GM12878 (cell line): ENCODE results near the gene ITGB2. TPM values are rescaled to one million over a fixed set of nuclear protein-coding genes. Genes with fewer than 3 reads are reported as not detected.

Experiments
- ATAC-seq: fragments of 200-7000 bp; cut with Tn5 transposase; 3 replicates; pipeline ENCODE4 v1.9.1; 2020; ENCODE audit warnings: mild to moderate bottlenecking, moderate library complexity
- BruUV-seq: library from RNA; stranded (reverse); fragments of 400-500 nt; replicated peaks from 2 replicates; lab custom pipeline; 2021; lab: Mats Ljungman, UMichigan
- CTCF ChIA-PET: fragments of 300-600 bp; sonication (Branson Sonifier 250); formaldehyde crosslinking; extraction: SDS; loops from one replicate; lab custom pipeline; 2021; ENCODE audit warnings: inconsistent platforms; lab: Yijun Ruan, JAX
- POLR2A ChIA-PET: fragments of 350-600 bp; formaldehyde crosslinking; extraction: SDS; loops from one replicate; lab custom pipeline; 2021; ENCODE audit warnings: inconsistent platforms; lab: Charles Lee
- RAD21 ChIA-PET: fragments of 300-600 bp; sonication (Branson Sonifier 250); formaldehyde crosslinking; loops from one replicate; lab custom pipeline; 2023; ENCODE audit warnings: antibody characterized with exemption; ENCODE audit not compliant: unreplicated experiment; lab: Charles Lee
- SMC1A ChIA-PET: fragments of 300-600 bp; sonication (Branson Sonifier 250); formaldehyde crosslinking; loops from one replicate; lab custom pipeline; 2023; ENCODE audit not compliant: unreplicated experiment, uncharacterized antibody; lab: Charles Lee
- DNase-seq: peaks from one replicate; pipeline ENCODE4 v3.0.0-alpha.2; 2011; ENCODE audit warnings: low read depth, low spot score
- FAIRE-seq: peaks from 3 replicates; lab custom pipeline; 2011; peaks lifted over from hg19 to GRCh38; lab: Jason Lieb, UNC
- H2AFZ ChIP-seq: 2 replicates; pipeline ENCODE4 v1.6.0; 2011; ENCODE audit warnings: low read depth, low read length, control low read depth; ENCODE audit not compliant: control insufficient read depth
- H3K27ac ChIP-seq: 2 replicates; pipeline ENCODE4 v1.5.1; 2011; ENCODE audit warnings: control low read depth; ENCODE audit not compliant: control insufficient read depth, insufficient read depth
- H3K27me3 ChIP-seq, 2 experiments: replicated peaks in 1 of 2; 2 replicates each; pipeline versions ENCODE4 v1.6.0 to v1.6.1; 2011; ENCODE audit warnings: low read length in 1 of 2; ENCODE audit not compliant: control insufficient read depth in 2 of 2, insufficient read depth in 2 of 2
- H3K36me3 ChIP-seq, 2 experiments: 2 replicates each; pipeline ENCODE4 v1.5.1; 2011; ENCODE audit warnings: low read length in 1 of 2; ENCODE audit not compliant: control insufficient read depth in 2 of 2, insufficient read depth in 2 of 2
- H3K4me1 ChIP-seq: 2 replicates; pipeline ENCODE4 v1.6.1; 2011; ENCODE audit warnings: mild to moderate bottlenecking, low read length, moderate library complexity, mixed read lengths; ENCODE audit not compliant: control insufficient read depth, insufficient read depth
- H3K4me2 ChIP-seq: 2 replicates; pipeline ENCODE4 v1.6.0; 2011; ENCODE audit warnings: control low read depth; ENCODE audit not compliant: control insufficient read depth, insufficient read depth
- H3K4me3 ChIP-seq: fragments of 200-600 bp; sonication (generic); 2 replicates; pipeline ENCODE4 v1.5.1; 2016
- H3K79me2 ChIP-seq: 2 replicates; pipeline ENCODE4 v1.6.0; 2011; ENCODE audit warnings: low read length; ENCODE audit not compliant: control insufficient read depth, insufficient read depth
- H3K9ac ChIP-seq: 2 replicates; pipeline ENCODE4 v1.8.0; 2011; ENCODE audit warnings: low read length, control low read depth, mixed read lengths; ENCODE audit not compliant: control insufficient read depth, insufficient read depth
- H3K9me3 ChIP-seq: replicated peaks from 3 replicates; pipeline ENCODE4 v1.5.1; 2011; ENCODE audit warnings: mild to moderate bottlenecking, low read length; ENCODE audit not compliant: control insufficient read depth, insufficient read depth
- H4K20me1 ChIP-seq: 2 replicates; pipeline ENCODE4 v1.6.0; 2011; ENCODE audit not compliant: control insufficient read depth, insufficient read depth
- BCL11A ChIP-seq: IDR thresholded peaks from 2 replicates; pipeline ENCODE4 v1.6.1; 2011; ENCODE audit warnings: low read depth, low read length
- CBX3 ChIP-seq: fragments of 200-600 bp; sonication (generic); IDR thresholded peaks from 2 replicates; pipeline ENCODE4 v1.6.1; 2016; ENCODE audit warnings: low read depth, borderline replicate concordance
- CREM ChIP-seq: IDR thresholded peaks from 2 replicates; pipeline ENCODE4 v1.6.1; 2014; ENCODE audit warnings: antibody characterized with exemption, low read depth
- RBBP5 ChIP-seq: fragments of 200-600 bp; sonication (generic); conservative IDR thresholded peaks from 2 replicates; pipeline ENCODE4 v1.6.1; 2016
- SMARCA5 ChIP-seq: fragments of 450-650 bp; IDR thresholded peaks from 2 replicates; pipeline ENCODE4 v1.6.1; 2017; ENCODE audit warnings: mild to moderate bottlenecking
- ZZZ3 ChIP-seq: IDR thresholded peaks from 2 replicates; pipeline ENCODE4 v1.6.1; 2011; ENCODE audit warnings: low read depth; ENCODE audit not compliant: control insufficient read depth, insufficient read length
- WGBS: methylation state at CpG from one replicate; pipeline ENCODE4 v1.1.6; 2016; ENCODE audit warnings: low lambda C conversion rate; ENCODE audit not compliant: insufficient replicate concordance, insufficient coverage; ENCODE audit errors: missing lambda C conversion rate; 5-methylcytosine and 5-hydroxymethylcytosine counted together
- in situ Hi-C: fragments of 300-500 bp; cut with MboI; formaldehyde crosslinking; loops from 9 replicates; pipeline ENCODE4 v1.14.3; 2018; ENCODE audit warnings: mixed read lengths
- intact Hi-C: fragments of 100-400 bp; cut with micrococcal nuclease; formaldehyde crosslinking; loops from one replicate; pipeline ENCODE4 v1.14.2; 2022; ENCODE audit not compliant: unreplicated experiment
- polyA plus RNA-seq, 11 experiments: library from polyadenylated mRNA; depleted of rRNA in 4 of 11; unstranded in 6 of 11; stranded (reverse) in 5 of 11; fragments of >200 nt; fragmentation: Nextera tagmentation in 4 of 11; fragmentation: Illumina TruSeq in 1 of 11; extraction: Ambion mirVana in 4 of 11; extraction: Trizol in 1 of 11; gene quantifications; 1 replicate in 1 of 11; 2 replicates in 10 of 11; pipeline versions ENCODE4 v1.2.1 to v1.2.3, GENCODE V29; 2011 to 2016; ENCODE audit warnings: inconsistent platforms in 2 of 11, missing spikeins in 2 of 11, low read depth in 1 of 11
- total RNA-seq, 4 experiments: library from RNA; depleted of rRNA in 3 of 4; stranded (reverse); fragments of >200 nt in 3 of 4; fragmentation: Illumina TruSeq in 1 of 4; extraction: Trizol in 1 of 4; gene quantifications; 2 replicates each; pipeline versions ENCODE4 v1.2.1 to v1.2.3, GENCODE V29; 2013 to 2021
- TF ChIP-seq, protein P1 (sequence below): IDR thresholded peaks from 2 replicates; pipeline ENCODE4 v1.6.1; 2012; ENCODE audit warnings: mild to moderate bottlenecking, low read depth, low read length
- TF ChIP-seq, protein P2 (sequence below): fragments of 450-650 bp; formaldehyde crosslinking; IDR thresholded peaks from 2 replicates; pipeline ENCODE4 v1.5.0; 2022; ENCODE audit warnings: mild to moderate bottlenecking, missing genetic modification characterization
- TF ChIP-seq, protein P3 (sequence below): IDR thresholded peaks from 2 replicates; pipeline ENCODE4 v1.6.1; 2011; ENCODE audit warnings: low read depth, mild to moderate bottlenecking, low read length, moderate library complexity, borderline replicate concordance; ENCODE audit errors: extremely low read depth
- TF ChIP-seq, protein P4 (sequence below): fragments of 450-650 bp; IDR thresholded peaks from 2 replicates; pipeline ENCODE4 v1.6.1; 2017; ENCODE audit warnings: low read depth, mild to moderate bottlenecking, moderate library complexity

Gene ITGB2
- total and polyA plus RNA-seq, 10 of the 15 experiments (the other 5 are each of a cell fraction or from before 2014, with no cell fraction given), result 8.0 to 172 (median 58.9) TPM

DNA sequence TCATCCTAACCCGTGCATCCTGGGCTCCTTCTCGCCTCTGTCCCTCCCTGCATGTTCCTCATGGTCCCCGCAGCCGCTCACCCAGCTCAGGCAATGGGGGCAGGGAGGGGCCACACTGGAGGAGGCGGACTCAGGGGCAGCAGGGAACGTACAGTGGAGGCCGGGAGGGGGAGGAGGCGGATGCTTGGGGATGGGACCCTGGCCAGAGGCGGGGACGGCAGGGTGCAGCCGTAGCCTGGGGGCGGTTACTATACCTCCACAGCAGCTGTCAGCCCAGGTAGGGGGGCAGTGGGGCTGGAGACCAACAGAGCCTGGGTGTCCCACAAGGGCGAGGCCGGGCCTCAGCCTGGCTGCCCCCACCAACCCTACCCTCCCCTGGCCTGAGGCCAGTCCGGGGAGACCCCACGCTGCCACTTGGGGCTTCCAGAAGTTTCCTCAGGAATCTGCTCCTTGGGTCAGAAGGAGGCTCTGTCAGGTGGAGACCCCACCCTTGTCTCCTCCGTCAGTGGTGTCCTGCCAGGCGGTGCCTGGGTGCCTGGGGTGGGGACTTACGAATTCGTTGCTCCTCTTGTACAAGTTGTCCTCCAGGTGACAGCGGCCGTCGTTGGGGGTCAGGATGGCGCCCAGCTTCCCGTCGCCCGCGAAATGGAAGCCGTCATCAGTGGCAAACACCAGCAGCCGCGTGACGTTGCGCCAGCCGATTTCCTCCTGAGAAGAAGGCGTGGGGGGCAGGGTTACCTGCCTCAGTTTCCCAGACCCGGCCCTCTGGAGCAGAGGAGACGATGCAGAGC is 20.7 kb downstream of the ITGB2 start:
- no TSS peak for BruUV-seq
- POLR2A ChIA-PET, result no interaction called here
- SMC1A ChIA-PET, result no interaction called here
- TF ChIP-seq ZZZ3 (no peak), CREM (no peak), RBBP5 (no peak), BCL11A (no peak), SMARCA5 (no peak), CBX3 (no peak)
- TF ChIP-seq, protein P1, sequence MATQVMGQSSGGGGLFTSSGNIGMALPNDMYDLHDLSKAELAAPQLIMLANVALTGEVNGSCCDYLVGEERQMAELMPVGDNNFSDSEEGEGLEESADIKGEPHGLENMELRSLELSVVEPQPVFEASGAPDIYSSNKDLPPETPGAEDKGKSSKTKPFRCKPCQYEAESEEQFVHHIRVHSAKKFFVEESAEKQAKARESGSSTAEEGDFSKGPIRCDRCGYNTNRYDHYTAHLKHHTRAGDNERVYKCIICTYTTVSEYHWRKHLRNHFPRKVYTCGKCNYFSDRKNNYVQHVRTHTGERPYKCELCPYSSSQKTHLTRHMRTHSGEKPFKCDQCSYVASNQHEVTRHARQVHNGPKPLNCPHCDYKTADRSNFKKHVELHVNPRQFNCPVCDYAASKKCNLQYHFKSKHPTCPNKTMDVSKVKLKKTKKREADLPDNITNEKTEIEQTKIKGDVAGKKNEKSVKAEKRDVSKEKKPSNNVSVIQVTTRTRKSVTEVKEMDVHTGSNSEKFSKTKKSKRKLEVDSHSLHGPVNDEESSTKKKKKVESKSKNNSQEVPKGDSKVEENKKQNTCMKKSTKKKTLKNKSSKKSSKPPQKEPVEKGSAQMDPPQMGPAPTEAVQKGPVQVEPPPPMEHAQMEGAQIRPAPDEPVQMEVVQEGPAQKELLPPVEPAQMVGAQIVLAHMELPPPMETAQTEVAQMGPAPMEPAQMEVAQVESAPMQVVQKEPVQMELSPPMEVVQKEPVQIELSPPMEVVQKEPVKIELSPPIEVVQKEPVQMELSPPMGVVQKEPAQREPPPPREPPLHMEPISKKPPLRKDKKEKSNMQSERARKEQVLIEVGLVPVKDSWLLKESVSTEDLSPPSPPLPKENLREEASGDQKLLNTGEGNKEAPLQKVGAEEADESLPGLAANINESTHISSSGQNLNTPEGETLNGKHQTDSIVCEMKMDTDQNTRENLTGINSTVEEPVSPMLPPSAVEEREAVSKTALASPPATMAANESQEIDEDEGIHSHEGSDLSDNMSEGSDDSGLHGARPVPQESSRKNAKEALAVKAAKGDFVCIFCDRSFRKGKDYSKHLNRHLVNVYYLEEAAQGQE, result no peak
- TF ChIP-seq, protein P2, sequence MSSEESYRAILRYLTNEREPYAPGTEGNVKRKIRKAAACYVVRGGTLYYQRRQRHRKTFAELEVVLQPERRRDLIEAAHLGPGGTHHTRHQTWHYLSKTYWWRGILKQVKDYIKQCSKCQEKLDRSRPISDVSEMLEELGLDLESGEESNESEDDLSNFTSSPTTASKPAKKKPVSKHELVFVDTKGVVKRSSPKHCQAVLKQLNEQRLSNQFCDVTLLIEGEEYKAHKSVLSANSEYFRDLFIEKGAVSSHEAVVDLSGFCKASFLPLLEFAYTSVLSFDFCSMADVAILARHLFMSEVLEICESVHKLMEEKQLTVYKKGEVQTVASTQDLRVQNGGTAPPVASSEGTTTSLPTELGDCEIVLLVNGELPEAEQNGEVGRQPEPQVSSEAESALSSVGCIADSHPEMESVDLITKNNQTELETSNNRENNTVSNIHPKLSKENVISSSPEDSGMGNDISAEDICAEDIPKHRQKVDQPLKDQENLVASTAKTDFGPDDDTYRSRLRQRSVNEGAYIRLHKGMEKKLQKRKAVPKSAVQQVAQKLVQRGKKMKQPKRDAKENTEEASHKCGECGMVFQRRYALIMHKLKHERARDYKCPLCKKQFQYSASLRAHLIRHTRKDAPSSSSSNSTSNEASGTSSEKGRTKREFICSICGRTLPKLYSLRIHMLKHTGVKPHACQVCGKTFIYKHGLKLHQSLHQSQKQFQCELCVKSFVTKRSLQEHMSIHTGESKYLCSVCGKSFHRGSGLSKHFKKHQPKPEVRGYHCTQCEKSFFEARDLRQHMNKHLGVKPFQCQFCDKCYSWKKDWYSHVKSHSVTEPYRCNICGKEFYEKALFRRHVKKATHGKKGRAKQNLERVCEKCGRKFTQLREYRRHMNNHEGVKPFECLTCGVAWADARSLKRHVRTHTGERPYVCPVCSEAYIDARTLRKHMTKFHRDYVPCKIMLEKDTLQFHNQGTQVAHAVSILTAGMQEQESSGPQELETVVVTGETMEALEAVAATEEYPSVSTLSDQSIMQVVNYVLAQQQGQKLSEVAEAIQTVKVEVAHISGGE, result no peak
- TF ChIP-seq, protein P3, sequence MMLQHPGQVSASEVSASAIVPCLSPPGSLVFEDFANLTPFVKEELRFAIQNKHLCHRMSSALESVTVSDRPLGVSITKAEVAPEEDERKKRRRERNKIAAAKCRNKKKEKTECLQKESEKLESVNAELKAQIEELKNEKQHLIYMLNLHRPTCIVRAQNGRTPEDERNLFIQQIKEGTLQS, result no peak
- TF ChIP-seq, protein P4, sequence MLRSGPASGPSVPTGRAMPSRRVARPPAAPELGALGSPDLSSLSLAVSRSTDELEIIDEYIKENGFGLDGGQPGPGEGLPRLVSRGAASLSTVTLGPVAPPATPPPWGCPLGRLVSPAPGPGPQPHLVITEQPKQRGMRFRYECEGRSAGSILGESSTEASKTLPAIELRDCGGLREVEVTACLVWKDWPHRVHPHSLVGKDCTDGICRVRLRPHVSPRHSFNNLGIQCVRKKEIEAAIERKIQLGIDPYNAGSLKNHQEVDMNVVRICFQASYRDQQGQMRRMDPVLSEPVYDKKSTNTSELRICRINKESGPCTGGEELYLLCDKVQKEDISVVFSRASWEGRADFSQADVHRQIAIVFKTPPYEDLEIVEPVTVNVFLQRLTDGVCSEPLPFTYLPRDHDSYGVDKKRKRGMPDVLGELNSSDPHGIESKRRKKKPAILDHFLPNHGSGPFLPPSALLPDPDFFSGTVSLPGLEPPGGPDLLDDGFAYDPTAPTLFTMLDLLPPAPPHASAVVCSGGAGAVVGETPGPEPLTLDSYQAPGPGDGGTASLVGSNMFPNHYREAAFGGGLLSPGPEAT, result no peak
- H4K20me1 ChIP-seq, result no peaks in the 10 kb centered on the region
- no peak overlapping the region for H3K27ac ChIP-seq
- no peaks in the 10 kb centered on the region for H3K79me2 ChIP-seq
- ATAC-seq (no peak), FAIRE-seq (no peak), DNase-seq (no peak)
- RAD21 ChIA-PET, result no interaction called here
- no peak overlapping the region for H3K9ac ChIP-seq
- H3K4me3 ChIP-seq, result no peak overlapping the region
- in situ Hi-C loops (no loop called here), intact Hi-C loops (no loop called here)
- CTCF ChIA-PET, result no interaction called here
- no peak overlapping the region for H2AFZ ChIP-seq
- 95% methylated on average over 35 of the region's 37 CpGs for WGBS
- no peaks in the 10 kb centered on the region for H3K27me3 ChIP-seq
- peaks cover 16 to 59% of the 10 kb centered on the region in 2 experiments for H3K36me3 ChIP-seq
- H3K9me3 ChIP-seq, result no peaks in the 10 kb centered on the region
- H3K4me1 ChIP-seq, result no peaks in the 10 kb centered on the region
- no peak overlapping the region for H3K4me2 ChIP-seq
